ENCODE data around the gene INSRR.

The INSRR gene

DNA sequence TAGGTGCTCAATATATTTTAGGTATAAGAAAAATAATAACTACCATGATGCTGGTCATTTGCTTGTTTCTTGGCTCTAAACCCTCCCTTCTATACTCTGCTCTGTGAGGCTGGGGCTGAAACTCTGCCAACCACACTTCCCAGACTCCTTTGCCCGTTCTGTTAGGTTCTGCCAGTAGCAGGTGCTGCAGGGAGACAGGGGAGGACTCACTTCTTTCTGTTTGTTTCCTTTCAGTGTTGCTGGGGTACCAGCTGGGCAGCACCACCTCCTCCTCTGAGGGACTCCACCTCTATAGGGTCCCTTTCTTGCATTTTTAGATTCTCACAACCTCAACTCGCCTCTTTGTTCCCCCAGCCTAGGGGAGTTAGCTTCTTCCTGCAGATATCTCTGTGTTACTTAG is 25.3 kb downstream of the INSRR start:
- DNase-seq: no peak
- WGBS (ENCODE audit: extremely low coverage, insufficient coverage, insufficient read length): no CpG with 5 or more reads among the region's 2 CpGs

DNA sequence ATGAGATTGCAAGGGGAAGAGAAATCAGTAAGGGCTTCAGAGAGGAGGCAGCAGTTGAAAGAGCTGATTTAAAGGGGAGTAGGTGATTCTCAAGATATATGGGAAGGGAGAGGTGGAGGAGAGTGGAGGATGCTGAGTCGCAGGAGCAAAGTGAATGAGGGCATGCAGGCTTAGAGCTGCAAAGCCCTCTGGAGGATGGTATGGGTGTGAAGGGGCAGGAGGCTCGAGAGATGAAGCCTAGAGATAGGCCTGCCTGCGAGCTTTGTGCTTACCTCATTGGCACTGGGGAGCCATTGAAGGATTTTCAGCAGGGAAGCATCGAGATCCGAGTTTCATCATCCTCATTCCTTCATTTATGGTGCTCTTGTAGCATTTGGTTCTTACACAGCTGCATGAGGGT is 26.5 kb downstream of the INSRR start:
- Histone ChIP-seq H2BK5ac (ENCODE audit: low read depth, low read length, poor library complexity) (no peak overlapping the region), H3K27ac (ENCODE audit: low read depth, low read length) (no peak overlapping the region), H3K18ac (ENCODE audit: low read length) (no peak overlapping the region), H3K4me3 (ENCODE audit: low read depth, low read length) (no peak overlapping the region), H3K79me1 (ENCODE audit: low read length) (no peaks in the 10 kb centered on the region), H3K4me1 (ENCODE audit: control insufficient read depth in 1 of 2, insufficient read depth in 2 of 2, low read length in 2 of 2) (no peaks in the 10 kb centered on the region), H3K36me3 (ENCODE audit: control insufficient read depth in 1 of 2, insufficient read depth in 2 of 2, low read length in 2 of 2) (no peaks in the 10 kb centered on the region), H3K14ac (ENCODE audit: low read length) (no peak overlapping the region), H3K4me2 (ENCODE audit: low read length) (no peak overlapping the region), H2BK12ac (ENCODE audit: low read length) (no peak overlapping the region), H3K9me3 (ENCODE audit: insufficient read depth, low read depth, low read length) (peaks cover 2% of the 10 kb centered on the region), H2BK120ac (ENCODE audit: insufficient read depth, low read length, poor library complexity) (no peak overlapping the region), H3K9ac (ENCODE audit: low read length) (no peak overlapping the region), H2AK5ac (ENCODE audit: low read length) (no peak overlapping the region), H3K27me3 (ENCODE audit: insufficient read depth, low read length) (peaks cover 2% of the 10 kb centered on the region), H3K79me2 (ENCODE audit: control insufficient read depth, insufficient read depth, low read length, poor library complexity) (no peaks in the 10 kb centered on the region), H4K91ac (ENCODE audit: low read depth, low read length) (no peak overlapping the region), H2AFZ (ENCODE audit: insufficient read depth, low read length, poor library complexity) (no peak overlapping the region), H4K8ac (ENCODE audit: low read depth, low read length) (no peak overlapping the region), H3K23ac (ENCODE audit: low read length) (no peak overlapping the region), H4K12ac (ENCODE audit: low read depth, low read length) (no peak overlapping the region), H3K4ac (ENCODE audit: low read depth, low read length) (no peak overlapping the region)
- no CpG with 5 or more reads among the region's 5 CpGs for WGBS (ENCODE audit: extremely low coverage, insufficient coverage, insufficient read length)
- DNase-seq: peak in 1 of 2 donors; percentile 48

More for the DNA sequence above, 25.3 kb downstream of the INSRR start:
- Histone ChIP-seq H3K36me3 (ENCODE audit: control insufficient read depth in 1 of 2, insufficient read depth in 2 of 2, low read length in 2 of 2) (no peaks in the 10 kb centered on the region), H2AFZ (ENCODE audit: insufficient read depth, low read length, poor library complexity) (no peak overlapping the region), H3K79me2 (ENCODE audit: control insufficient read depth, insufficient read depth, low read length, poor library complexity) (no peaks in the 10 kb centered on the region), H3K4me3 (ENCODE audit: low read depth, low read length) (no peak overlapping the region), H2AK5ac (ENCODE audit: low read length) (no peak overlapping the region), H2BK5ac (ENCODE audit: low read depth, low read length, poor library complexity) (no peak overlapping the region), H3K14ac (ENCODE audit: low read length) (no peak overlapping the region), H3K4me2 (ENCODE audit: low read length) (no peak overlapping the region), H4K8ac (ENCODE audit: low read depth, low read length) (no peak overlapping the region), H3K4me1 (ENCODE audit: control insufficient read depth in 1 of 2, insufficient read depth in 2 of 2, low read length in 2 of 2) (no peaks in the 10 kb centered on the region), H4K12ac (ENCODE audit: low read depth, low read length) (no peak overlapping the region), H3K27me3 (ENCODE audit: insufficient read depth, low read length) (peaks cover 2% of the 10 kb centered on the region), H3K23ac (ENCODE audit: low read length) (no peak overlapping the region), H3K9ac (ENCODE audit: low read length) (no peak overlapping the region), H3K9me3 (ENCODE audit: insufficient read depth, low read depth, low read length) (peaks cover 2% of the 10 kb centered on the region), H3K79me1 (ENCODE audit: low read length) (no peaks in the 10 kb centered on the region), H4K91ac (ENCODE audit: low read depth, low read length) (no peak overlapping the region), H2BK12ac (ENCODE audit: low read length) (no peak overlapping the region), H2BK120ac (ENCODE audit: insufficient read depth, low read length, poor library complexity) (no peak overlapping the region), H3K4ac (ENCODE audit: low read depth, low read length) (no peak overlapping the region), H3K18ac (ENCODE audit: low read length) (no peak overlapping the region), H3K27ac (ENCODE audit: low read depth, low read length) (no peak overlapping the region)

DNA sequence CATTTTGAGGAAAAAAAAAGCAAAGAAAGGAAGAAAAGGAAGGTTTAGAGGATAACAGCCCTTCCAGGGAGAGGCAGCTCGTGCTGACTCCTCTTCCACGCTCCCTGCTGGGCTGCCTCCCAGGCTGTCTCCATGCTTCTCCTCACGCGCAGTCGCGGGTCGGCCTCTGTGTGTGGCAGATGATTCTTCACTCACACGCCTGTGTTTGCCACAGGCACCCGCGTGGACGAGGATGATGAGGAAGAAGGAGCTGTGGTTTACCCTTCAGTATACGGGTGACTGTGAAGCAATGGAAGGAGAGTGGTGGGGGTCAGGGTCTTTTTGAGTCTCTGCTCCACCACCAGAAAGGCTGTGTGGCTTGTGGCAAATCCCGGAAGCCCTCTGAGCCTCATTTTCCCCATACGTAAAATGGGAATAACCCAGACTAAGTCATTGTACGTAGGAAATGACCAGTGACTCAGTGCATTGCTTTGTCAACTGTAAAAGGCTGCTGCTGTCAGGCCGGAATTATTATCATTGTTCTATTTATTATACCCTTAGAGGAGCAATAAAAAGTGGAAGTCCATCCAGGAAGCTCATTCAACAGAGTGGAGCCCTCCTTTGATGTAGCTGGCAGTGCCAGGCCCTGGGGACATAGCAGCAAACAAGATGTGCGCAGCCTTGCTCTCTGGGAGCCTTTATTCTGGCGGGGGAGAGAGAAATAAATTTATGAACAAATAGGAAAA is 30.4 kb downstream of the INSRR start:
- H4K12ac ChIP-seq (ENCODE audit: low read depth, low read length): no peak overlapping the region
- H3K79me1 ChIP-seq (ENCODE audit: low read length): no peaks in the 10 kb centered on the region
- H3K9ac ChIP-seq (ENCODE audit: low read length): no peak overlapping the region
- no peak overlapping the region for H2BK120ac ChIP-seq (ENCODE audit: insufficient read depth, low read length, poor library complexity)
- no peak overlapping the region for H3K27ac ChIP-seq (ENCODE audit: low read depth, low read length)
- no peak overlapping the region for H2BK5ac ChIP-seq (ENCODE audit: low read depth, low read length, poor library complexity)
- no peaks in the 10 kb centered on the region for H3K4me1 ChIP-seq (ENCODE audit: control insufficient read depth in 1 of 2, insufficient read depth in 2 of 2, low read length in 2 of 2)
- no peak overlapping the region for H3K4me2 ChIP-seq (ENCODE audit: low read length)
- no peak overlapping the region for H3K23ac ChIP-seq (ENCODE audit: low read length)
- H3K27me3 ChIP-seq (ENCODE audit: insufficient read depth, low read length): no peaks in the 10 kb centered on the region
- H2BK12ac ChIP-seq (ENCODE audit: low read length): no peak overlapping the region
- no peak overlapping the region for H3K14ac ChIP-seq (ENCODE audit: low read length)
- H3K4me3 ChIP-seq (ENCODE audit: low read depth, low read length): no peak overlapping the region
- DNase-seq: no peak
- H4K8ac ChIP-seq (ENCODE audit: low read depth, low read length): no peak overlapping the region
- H3K18ac ChIP-seq (ENCODE audit: low read length): no peak overlapping the region
- H3K4ac ChIP-seq (ENCODE audit: low read depth, low read length): no peak overlapping the region
- H3K36me3 ChIP-seq (ENCODE audit: control insufficient read depth in 1 of 2, insufficient read depth in 2 of 2, low read length in 2 of 2): no peaks in the 10 kb centered on the region
- no CpG with 5 or more reads among the region's 18 CpGs for WGBS (ENCODE audit: extremely low coverage, insufficient coverage, insufficient read length)
- no peak overlapping the region for H2AFZ ChIP-seq (ENCODE audit: insufficient read depth, low read length, poor library complexity)
- H3K79me2 ChIP-seq (ENCODE audit: control insufficient read depth, insufficient read depth, low read length, poor library complexity): no peaks in the 10 kb centered on the region
- no peak overlapping the region for H2AK5ac ChIP-seq (ENCODE audit: low read length)
- peaks cover 2% of the 10 kb centered on the region for H3K9me3 ChIP-seq (ENCODE audit: insufficient read depth, low read depth, low read length)
- no peak overlapping the region for H4K91ac ChIP-seq (ENCODE audit: low read depth, low read length)

- no peak overlapping the region for H4K12ac ChIP-seq (ENCODE audit: low read depth, low read length)
- no CpG with 5 or more reads among the region's 1 CpG for WGBS (ENCODE audit: extremely low coverage, insufficient coverage, insufficient read length)
- no peaks in the 10 kb centered on the region for H3K27me3 ChIP-seq (ENCODE audit: insufficient read depth, low read length)
- no peak overlapping the region for H3K14ac ChIP-seq (ENCODE audit: low read length)
- H3K4me2 ChIP-seq (ENCODE audit: low read length): no peak overlapping the region
- DNase-seq: no peak
- no peak overlapping the region for H3K4ac ChIP-seq (ENCODE audit: low read depth, low read length)
- no peak overlapping the region for H4K91ac ChIP-seq (ENCODE audit: low read depth, low read length)
- H3K79me2 ChIP-seq (ENCODE audit: control insufficient read depth, insufficient read depth, low read length, poor library complexity): no peaks in the 10 kb centered on the region
- H4K8ac ChIP-seq (ENCODE audit: low read depth, low read length): no peak overlapping the region
- H2BK120ac ChIP-seq (ENCODE audit: insufficient read depth, low read length, poor library complexity): no peak overlapping the region
- no peak overlapping the region for H2BK5ac ChIP-seq (ENCODE audit: low read depth, low read length, poor library complexity)
- no peak overlapping the region for H2AK5ac ChIP-seq (ENCODE audit: low read length)
- no peak overlapping the region for H2AFZ ChIP-seq (ENCODE audit: insufficient read depth, low read length, poor library complexity)
- H3K79me1 ChIP-seq (ENCODE audit: low read length): no peaks in the 10 kb centered on the region
- no peak overlapping the region for H3K23ac ChIP-seq (ENCODE audit: low read length)
- no peak overlapping the region for H3K27ac ChIP-seq (ENCODE audit: low read depth, low read length)
- no peaks in the 10 kb centered on the region for H3K4me1 ChIP-seq (ENCODE audit: control insufficient read depth in 1 of 2, insufficient read depth in 2 of 2, low read length in 2 of 2)
- no peak overlapping the region for H3K4me3 ChIP-seq (ENCODE audit: low read depth, low read length)
- no peak overlapping the region for H3K9ac ChIP-seq (ENCODE audit: low read length)
- no peaks in the 10 kb centered on the region for H3K9me3 ChIP-seq (ENCODE audit: insufficient read depth, low read depth, low read length)
- no peak overlapping the region for H2BK12ac ChIP-seq (ENCODE audit: low read length)
- no peak overlapping the region for H3K18ac ChIP-seq (ENCODE audit: low read length)
- H3K36me3 ChIP-seq (ENCODE audit: control insufficient read depth in 1 of 2, insufficient read depth in 2 of 2, low read length in 2 of 2): no peaks in the 10 kb centered on the region
Observed at GRCh38 chr1:156826630-156827029, 32.3 kb downstream of the INSRR start.

Data from trophoblast cell (in vitro differentiated cells and primary cell).